DND-41 (cell line): ENCODE data around the gene CTDP1.

ENCODE experiments used
- ATAC-seq: fragments of 200-7000 bp; cut with Tn5 transposase; 3 replicates; pipeline ENCODE4 v1.9.1; 2021; ENCODE audit warnings: low read depth; ENCODE audit not compliant: insufficient read depth
- DNase-seq: peaks from one replicate; pipeline ENCODE4 v3.0.0-alpha.2; 2020
- H2AFZ ChIP-seq: 2 replicates; pipeline ENCODE4 v1.6.0; 2012; ENCODE audit warnings: low read depth, low read length
- H3K27ac ChIP-seq: 2 replicates; pipeline ENCODE4 v1.5.1; 2012; ENCODE audit warnings: low read length, inconsistent platforms
- H3K27me3 ChIP-seq: fragments of 200-600 bp; sonication (generic); 2 replicates; pipeline ENCODE4 v1.6.0; 2012; ENCODE audit warnings: low read length, mild to moderate bottlenecking, inconsistent platforms; ENCODE audit not compliant: insufficient read depth, poor library complexity
- H3K36me3 ChIP-seq: 2 replicates; pipeline ENCODE4 v1.5.1; 2012; ENCODE audit warnings: low read length, inconsistent platforms; ENCODE audit not compliant: insufficient read depth
- H3K4me1 ChIP-seq: 2 replicates; pipeline ENCODE4 v1.5.1; 2012; ENCODE audit warnings: mild to moderate bottlenecking, low read length; ENCODE audit not compliant: insufficient read depth
- H3K4me2 ChIP-seq: 2 replicates; pipeline ENCODE4 v1.6.0; 2012; ENCODE audit warnings: mild to moderate bottlenecking, moderate library complexity, low read length, inconsistent platforms; ENCODE audit not compliant: insufficient read depth
- H3K4me3 ChIP-seq, 2 experiments: fragments of 200-600 bp in 1 of 2; shearing (Covaris generic) in 1 of 2; 2 replicates each; pipeline ENCODE4 v1.5.1; 2012 to 2016; ENCODE audit warnings: inconsistent platforms in 2 of 2, low read length in 2 of 2, mild to moderate bottlenecking in 2 of 2, low read depth in 1 of 2, moderate library complexity in 1 of 2
- H3K79me2 ChIP-seq: 2 replicates; pipeline ENCODE4 v1.6.0; 2012; ENCODE audit warnings: low read length, inconsistent platforms; ENCODE audit not compliant: insufficient read depth
- H3K9ac ChIP-seq: 2 replicates; pipeline ENCODE4 v1.6.0; 2012; ENCODE audit warnings: low read depth, mild to moderate bottlenecking, inconsistent platforms, low read length, moderate library complexity
- H3K9me3 ChIP-seq: 2 replicates; pipeline ENCODE4 v1.5.1; 2012; ENCODE audit warnings: low read length, moderate library complexity, mild to moderate bottlenecking, inconsistent platforms; ENCODE audit not compliant: insufficient read depth, severe bottlenecking
- H4K20me1 ChIP-seq: 2 replicates; pipeline ENCODE4 v1.6.0; 2012; ENCODE audit warnings: low read length; ENCODE audit not compliant: insufficient read depth
- EZH2 ChIP-seq: IDR thresholded peaks from 3 replicates; pipeline ENCODE4 v1.6.1; 2012; ENCODE audit warnings: borderline replicate concordance, low read depth, mild to moderate bottlenecking, moderate library complexity, low read length, inconsistent platforms; ENCODE audit not compliant: severe bottlenecking
- TF ChIP-seq, protein P1 (sequence below): IDR thresholded peaks from 2 replicates; pipeline ENCODE4 v1.5.1; 2012; ENCODE audit warnings: borderline replicate concordance, low read length, moderate library complexity, mild to moderate bottlenecking; ENCODE audit not compliant: poor library complexity, severe bottlenecking; ENCODE audit errors: extremely low read depth

CTDP1 gene

DNA sequence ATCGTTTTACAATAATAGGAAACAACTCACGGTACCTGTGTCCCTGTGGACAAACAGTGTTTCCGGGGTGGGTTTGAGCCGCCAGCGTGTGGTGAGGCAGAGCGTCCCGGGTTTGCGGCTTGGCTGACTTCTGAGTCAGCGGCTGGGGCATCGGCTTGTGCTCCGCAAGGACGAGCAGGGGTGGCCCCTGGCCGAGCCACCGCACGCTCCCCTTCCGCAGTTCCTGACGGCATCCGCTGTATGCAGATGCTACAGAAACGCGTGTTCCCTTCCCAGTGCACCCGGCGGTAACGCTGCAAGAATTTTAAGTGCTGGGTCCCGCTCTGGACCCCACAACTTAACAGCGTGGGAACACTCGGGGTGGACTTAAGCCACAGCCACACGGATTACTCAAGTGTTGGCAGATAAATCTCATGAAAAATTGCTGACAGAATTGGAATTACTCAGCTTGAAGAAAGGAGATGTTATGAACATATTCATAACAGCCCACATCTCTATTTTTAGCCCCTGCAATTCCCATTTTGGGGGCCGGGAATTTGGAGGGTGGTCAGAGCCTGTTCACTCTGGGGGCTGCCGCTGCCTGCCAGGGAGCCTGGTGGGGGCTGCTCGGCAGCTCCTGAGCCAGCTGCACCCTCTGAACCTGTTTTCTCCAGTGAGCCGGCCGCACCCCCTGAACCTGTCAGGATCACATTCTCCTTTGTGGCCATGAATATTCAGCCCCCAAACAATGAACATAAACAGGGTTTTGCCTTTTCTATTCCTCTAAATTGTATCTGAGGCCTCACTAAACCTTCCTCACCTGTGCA lies 105.6 kb downstream of the CTDP1 start:
- H3K27me3 ChIP-seq: no peaks in the 10 kb centered on the region
- H3K4me3 ChIP-seq: no peak overlapping the region
- TF ChIP-seq, protein P1, sequence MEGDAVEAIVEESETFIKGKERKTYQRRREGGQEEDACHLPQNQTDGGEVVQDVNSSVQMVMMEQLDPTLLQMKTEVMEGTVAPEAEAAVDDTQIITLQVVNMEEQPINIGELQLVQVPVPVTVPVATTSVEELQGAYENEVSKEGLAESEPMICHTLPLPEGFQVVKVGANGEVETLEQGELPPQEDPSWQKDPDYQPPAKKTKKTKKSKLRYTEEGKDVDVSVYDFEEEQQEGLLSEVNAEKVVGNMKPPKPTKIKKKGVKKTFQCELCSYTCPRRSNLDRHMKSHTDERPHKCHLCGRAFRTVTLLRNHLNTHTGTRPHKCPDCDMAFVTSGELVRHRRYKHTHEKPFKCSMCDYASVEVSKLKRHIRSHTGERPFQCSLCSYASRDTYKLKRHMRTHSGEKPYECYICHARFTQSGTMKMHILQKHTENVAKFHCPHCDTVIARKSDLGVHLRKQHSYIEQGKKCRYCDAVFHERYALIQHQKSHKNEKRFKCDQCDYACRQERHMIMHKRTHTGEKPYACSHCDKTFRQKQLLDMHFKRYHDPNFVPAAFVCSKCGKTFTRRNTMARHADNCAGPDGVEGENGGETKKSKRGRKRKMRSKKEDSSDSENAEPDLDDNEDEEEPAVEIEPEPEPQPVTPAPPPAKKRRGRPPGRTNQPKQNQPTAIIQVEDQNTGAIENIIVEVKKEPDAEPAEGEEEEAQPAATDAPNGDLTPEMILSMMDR: no peak
- TF ChIP-seq EZH2: no peak
- H3K9me3 ChIP-seq: no peaks in the 10 kb centered on the region
- H3K27ac ChIP-seq: no peak overlapping the region
- no peaks in the 10 kb centered on the region for H4K20me1 ChIP-seq
- H3K4me2 ChIP-seq: no peak overlapping the region
- no peak overlapping the region for H3K9ac ChIP-seq
- ATAC-seq: no peak
- no peak overlapping the region for H2AFZ ChIP-seq
- no peaks in the 10 kb centered on the region for H3K36me3 ChIP-seq
- H3K79me2 ChIP-seq: no peaks in the 10 kb centered on the region
- no peak for DNase-seq
- H3K4me1 ChIP-seq: no peaks in the 10 kb centered on the region

DNA sequence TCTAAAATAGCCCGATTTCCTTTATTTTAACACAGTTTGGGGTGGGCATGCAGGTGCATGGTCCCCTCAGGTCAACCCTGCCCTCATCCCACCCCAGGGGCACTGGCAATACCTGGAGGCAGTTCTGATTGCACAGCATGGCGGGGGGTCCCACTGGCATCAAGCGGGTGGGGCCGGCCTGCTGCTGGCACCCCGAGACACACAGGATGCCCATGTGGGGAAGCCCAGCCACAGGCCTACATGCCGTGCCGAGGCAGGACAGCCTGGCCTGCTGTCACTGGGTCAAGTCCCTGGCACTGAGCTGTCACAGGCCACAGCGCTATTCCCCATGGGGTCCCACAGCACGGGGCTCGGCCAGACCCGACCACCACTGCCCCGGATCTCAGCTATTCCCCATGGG lies 106.2 kb downstream of the CTDP1 start:
- no peaks in the 10 kb centered on the region for H3K79me2 ChIP-seq
- no peak overlapping the region for H3K4me3 ChIP-seq
- no peak overlapping the region for H3K9ac ChIP-seq
- ATAC-seq (no peak), DNase-seq (no peak)
- H3K9me3 ChIP-seq: no peaks in the 10 kb centered on the region
- H3K4me2 ChIP-seq: no peak overlapping the region
- H3K4me1 ChIP-seq: no peaks in the 10 kb centered on the region
- no peak overlapping the region for H3K27ac ChIP-seq
- H2AFZ ChIP-seq: no peak overlapping the region
- no peaks in the 10 kb centered on the region for H4K20me1 ChIP-seq
- TF ChIP-seq, protein P1: no peak
- no peak for TF ChIP-seq EZH2
- no peaks in the 10 kb centered on the region for H3K36me3 ChIP-seq
- no peaks in the 10 kb centered on the region for H3K27me3 ChIP-seq

GRCh38 chr18:79786304-79786703 lies 106.7 kb downstream of the CTDP1 start:
- TF ChIP-seq EZH2: no peak
- TF ChIP-seq, protein P1: no peak
- ATAC-seq: no peak
- H3K27ac ChIP-seq: no peak overlapping the region
- no peak for DNase-seq
- no peaks in the 10 kb centered on the region for H3K9me3 ChIP-seq
- H2AFZ ChIP-seq: no peak overlapping the region
- no peaks in the 10 kb centered on the region for H3K79me2 ChIP-seq
- no peaks in the 10 kb centered on the region for H3K27me3 ChIP-seq
- H3K4me2 ChIP-seq: no peak overlapping the region
- H3K36me3 ChIP-seq: no peaks in the 10 kb centered on the region
- no peak overlapping the region for H3K9ac ChIP-seq
- H4K20me1 ChIP-seq: no peaks in the 10 kb centered on the region
- H3K4me1 ChIP-seq: no peaks in the 10 kb centered on the region
- no peak overlapping the region for H3K4me3 ChIP-seq
